Suppressor macrophage (primary cell): ENCODE measurements around the gene DTX3.
"Not testable (repeated sequence)": the region's sequence is repeated elsewhere in the genome, so short reads cannot be mapped to it uniquely, and the experiment has no call there.

Experiments used
- DNase-seq, 4 experiments: peaks; one replicate each; pipeline ENCODE4 v3.0.0-alpha.2; 2020 to 2022

DTX3 gene

DNA sequence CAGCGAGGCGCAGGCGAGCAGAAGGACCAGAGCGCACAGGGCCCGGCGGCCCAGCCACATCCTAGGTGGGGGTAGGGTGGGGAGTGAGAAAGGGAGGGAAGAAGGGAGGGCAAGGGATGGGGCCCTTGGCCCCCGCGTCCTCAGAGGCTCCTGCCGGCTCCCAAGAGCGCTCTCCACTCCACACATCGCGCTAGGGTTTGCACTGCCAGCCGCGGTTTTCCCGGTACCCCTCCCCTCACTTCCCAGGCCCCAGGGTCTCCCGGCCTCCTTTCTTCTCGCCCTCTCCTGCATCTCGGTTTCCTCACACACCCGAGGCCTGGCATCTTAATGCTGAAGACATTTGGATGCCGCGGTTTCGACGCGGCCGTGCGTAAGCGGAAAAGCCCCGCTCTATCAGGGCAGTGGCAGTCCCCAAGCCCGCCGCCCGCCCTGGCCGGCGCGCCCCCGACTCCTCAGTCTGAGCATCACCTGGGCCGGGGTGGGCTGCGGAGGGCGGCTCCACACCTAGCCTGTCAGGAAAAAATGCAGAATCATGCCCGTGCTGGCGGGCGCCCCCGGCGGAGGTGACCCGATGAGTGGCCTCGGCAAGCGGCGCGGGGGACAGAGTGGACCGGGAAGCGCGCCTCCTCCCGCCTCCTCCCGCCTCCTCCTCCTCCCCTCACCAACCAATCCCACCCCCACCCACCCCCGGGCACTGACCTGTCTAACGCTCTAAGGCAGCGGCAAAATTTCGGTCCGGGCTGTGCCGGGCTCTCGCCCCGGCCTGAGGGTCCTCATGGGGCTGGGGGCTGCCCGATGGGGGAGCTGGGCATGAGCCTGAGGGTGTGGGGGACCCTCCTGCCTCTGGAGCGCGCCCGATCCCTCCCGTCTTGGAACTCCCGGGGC lies 27.7 kb downstream of the DTX3 start:
- peak in 1 of 4 experiments; percentile 21 for DNase-seq

- peak; percentile 54 to 84 (median 70) for DNase-seq
Measured at GRCh38 chr12:57632958-57633840, 28.6 kb downstream of the DTX3 start, which contains the start of gene B4GALNT1. Gene B4GALNT1, minus strand, starts transcription at chr12:57633201. Its CDS starts 1,069 bp downstream, at chr12:57632132.

- not testable (repeated sequence) for DNase-seq
Measured at GRCh38 chr12:57636731-57637130, 32.1 kb downstream of the DTX3 start.

DNA sequence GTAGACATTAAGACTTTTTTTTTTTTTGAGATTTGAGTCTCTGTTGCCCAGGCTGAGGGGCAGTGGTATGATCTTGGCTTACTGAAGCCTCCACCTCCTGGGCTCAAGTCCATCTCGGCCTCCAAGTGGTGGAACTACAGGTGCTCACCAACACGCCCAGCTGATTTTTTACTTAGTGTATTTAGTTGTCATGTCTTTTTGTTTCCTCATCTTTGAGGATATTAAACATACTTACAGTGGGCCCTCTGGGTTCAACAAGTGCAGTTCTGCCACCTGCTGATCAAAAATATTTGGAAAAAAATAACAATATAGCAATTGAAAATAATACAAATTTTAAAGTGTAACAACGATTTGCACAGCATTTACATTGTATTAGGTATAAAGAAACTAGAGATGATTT lies 32.7 kb downstream of the DTX3 start:
- peak in 1 of 4 experiments; percentile 16 for DNase-seq

- no peak for DNase-seq
Measured at GRCh38 chr12:57638096-57638495, 33.5 kb downstream of the DTX3 start.

- DNase-seq, result no peak
Measured at GRCh38 chr12:57640175-57641042, 35.8 kb downstream of the DTX3 start.

- DNase-seq, result no peak
Measured at GRCh38 chr12:57641699-57642442, 37.2 kb downstream of the DTX3 start.

- not testable (repeated sequence) for DNase-seq
Measured at GRCh38 chr12:57645990-57646658, 41.5 kb downstream of the DTX3 start.

GRCh38 chr12:57646659-57647049 lies 42.0 kb downstream of the DTX3 start:
- not testable (repeated sequence) for DNase-seq

DNA sequence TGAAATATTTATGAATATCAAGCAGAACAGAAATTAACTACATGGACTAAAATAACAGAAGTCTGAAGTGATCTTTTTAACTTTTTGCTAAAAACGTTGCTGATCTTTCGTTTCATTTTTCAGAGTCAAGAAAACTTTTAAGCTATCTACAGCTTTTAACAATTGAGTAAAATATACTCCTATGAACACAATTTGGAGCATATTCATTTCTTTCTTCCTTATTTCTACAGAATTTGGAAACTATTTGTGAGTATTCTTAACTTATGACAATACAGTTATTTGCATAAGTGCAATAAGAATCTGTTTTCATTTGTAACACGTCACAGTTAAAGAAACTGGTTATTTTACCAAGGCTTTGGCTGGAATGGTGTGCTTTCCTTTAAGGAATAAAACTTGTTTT lies 49.4 kb downstream of the DTX3 start:
- DNase-seq, result no peak

GRCh38 chr12:57655541-57656240 lies 51.1 kb downstream of the DTX3 start:
- DNase-seq, result no peak

DNA sequence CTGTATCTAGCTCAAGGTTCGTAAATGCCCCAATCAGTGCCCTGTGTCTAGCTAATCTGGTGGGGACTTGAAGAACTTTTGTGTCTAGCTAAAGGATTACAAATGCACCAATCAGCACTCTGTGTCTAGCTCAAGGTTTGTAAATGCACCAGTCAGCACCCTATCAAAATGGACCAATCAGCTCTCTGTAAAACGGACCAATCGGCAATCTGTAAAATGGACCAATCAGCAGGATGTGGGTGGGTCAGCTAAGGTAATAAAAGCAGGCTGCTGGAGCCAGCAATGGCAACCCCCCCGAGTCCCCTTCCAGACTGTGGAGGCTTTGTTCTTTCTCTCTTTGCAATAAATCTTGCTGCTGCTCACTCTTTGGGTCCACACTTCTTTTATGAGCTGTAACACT lies 51.8 kb downstream of the DTX3 start:
- not testable (repeated sequence) for DNase-seq

DNA sequence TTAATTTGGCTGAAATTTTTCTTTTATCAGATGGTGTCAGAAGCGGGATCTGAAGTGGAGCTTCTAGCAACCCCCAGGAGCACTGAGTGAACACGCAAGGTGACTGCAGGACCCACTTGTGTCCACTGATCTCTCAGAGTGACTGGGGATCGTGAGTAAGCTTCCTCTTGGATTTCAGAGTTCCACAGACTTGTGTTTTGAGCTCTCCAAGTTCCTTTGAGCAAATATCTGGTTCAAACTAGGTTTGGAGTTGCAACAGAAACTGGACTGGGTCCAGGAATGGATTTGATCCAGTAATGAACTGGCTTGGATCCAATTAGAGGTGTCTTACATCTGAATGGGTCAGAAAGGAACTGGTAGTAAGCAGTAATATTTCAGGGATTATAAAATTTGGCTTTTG lies 53.1 kb downstream of the DTX3 start:
- DNase-seq, result no peak

DNA sequence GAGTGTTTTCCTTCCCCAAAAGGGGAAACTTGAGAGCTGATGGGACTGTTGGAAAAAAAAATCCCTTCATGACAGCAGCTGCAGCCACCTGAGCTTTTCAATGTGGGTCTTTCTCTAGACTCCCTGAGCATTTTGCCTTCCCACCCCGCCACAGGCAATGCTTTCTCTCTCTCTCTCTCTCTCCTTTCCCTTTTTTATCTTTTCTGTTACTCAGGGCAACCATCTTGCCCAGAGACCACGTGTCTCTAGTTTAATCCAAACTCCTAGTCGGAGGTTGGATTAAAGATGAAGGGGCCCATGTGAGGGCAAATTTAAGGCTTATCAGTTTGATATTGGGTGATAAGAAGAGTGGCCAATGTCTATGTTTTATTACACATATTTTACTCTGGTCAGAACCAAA lies 54.3 kb downstream of the DTX3 start:
- DNase-seq, result no peak
